Right cardiac atrium (tissue), 5 donors: Measurements from ENCODE around the gene ATAD3C. TPM values are rescaled to one million over a fixed set of nuclear protein-coding genes. Genes with fewer than 3 reads are reported as not detected.
"Not testable (repeated sequence)": the region's sequence is repeated elsewhere in the genome, so short reads cannot be mapped to it uniquely, and the experiment has no call there.

Experiments used
- ATAC-seq, 2 donors: fragments of 200-7000 bp; cut with Tn5 transposase; one replicate each; pipeline versions ENCODE4 v1.8.0 to v1.9.1; 2020; ENCODE audit warnings: moderate library complexity in 2 of 2, mild to moderate bottlenecking in 1 of 2
- DNase-seq, 3 donors: peaks; one replicate each; pipeline ENCODE4 v3.0.0-alpha.2; 2020
- H3K27ac ChIP-seq: one replicate; pipeline ENCODE4 v1.5.1; 2013; ENCODE audit warnings: mild to moderate bottlenecking, low read length, control low read depth, moderate library complexity
- H3K27me3 ChIP-seq: one replicate; pipeline ENCODE4 v1.6.1; 2013; ENCODE audit not compliant: control insufficient read depth, insufficient read depth
- H3K4me1 ChIP-seq: one replicate; pipeline ENCODE4 v1.6.1; 2013; ENCODE audit warnings: low read length; ENCODE audit not compliant: control insufficient read depth, insufficient read depth
- H3K4me3 ChIP-seq: one replicate; pipeline ENCODE4 v1.5.1; 2013; ENCODE audit warnings: low read length, control low read depth
- H3K9me3 ChIP-seq: one replicate; pipeline ENCODE4 v1.6.1; 2013; ENCODE audit warnings: low read length; ENCODE audit not compliant: control insufficient read depth
- WGBS: extraction: QIAGEN DNeasy Blood & Tissue Kit; methylation state at CpG from one replicate; pipeline ENCODE4 v1.1.7; 2013; 5-methylcytosine and 5-hydroxymethylcytosine counted together
- intact Hi-C, 4 donors: fragments of 100-400 bp; cut with DNase I; formaldehyde crosslinking; loops; one replicate each; pipeline versions ENCODE4 v1.11.0 to v1.14.0; 2022 to 2023
- polyA plus RNA-seq: library from polyadenylated mRNA; stranded (reverse); fragments of 200-250 nt; gene quantifications from one replicate; pipeline ENCODE4 v1.2.3, GENCODE V29; 2013
- total RNA-seq, 4 donors: library from RNA; stranded (reverse); fragmentation: NEBNext Ultra II Directional; extraction: Animal tissue kit (Norgen Biotek cat#: 25700); gene quantifications; one replicate each; pipeline ENCODE4 v1.2.1, GENCODE V29; 2021
- donor health status: healthy with polysubstance abuse.
- donor health status: DM: no; HTN: yes; CAD: no.
- donor health status: DM: no; HTN: no; CAD: no.
- donor health status: DM: no; HTN: yes; CAD: no; lungs with severe emphysema.
- donor health status: DM: yes; HTN: yes; CAD: no.

Gene ATAD3C
- total and polyA plus RNA-seq, 5 donors: 0.52 to 3.4 (median 1.5) TPM

- ATAC-seq: no peak
- Histone ChIP-seq H3K27me3 (no peaks in the 10 kb centered on the region), H3K27ac (no peak overlapping the region), H3K9me3 (no peaks in the 10 kb centered on the region), H3K4me1 (no peaks in the 10 kb centered on the region), H3K4me3 (no peak overlapping the region)
- intact Hi-C loops: no loop called here
- WGBS: 81% methylated on average over 7 of the region's 7 CpGs
- peak in 1 of 3 donors; percentile 5 for DNase-seq
Observed at GRCh38 chr1:1463312-1463711, 13.8 kb downstream of the ATAD3C start.

- peak in 2 of 3 donors; percentile 37 to 51 for DNase-seq
- WGBS: 84% methylated on average over 39 of the region's 44 CpGs
- ATAC-seq, H3K9me3 ChIP-seq, H3K27ac ChIP-seq, intact Hi-C loops, H3K4me1 ChIP-seq, H3K27me3 ChIP-seq, H3K4me3 ChIP-seq: not testable (repeated sequence)
Observed at GRCh38 chr1:1468196-1468985, 18.9 kb downstream of the ATAD3C start.

GRCh38 chr1:1470626-1471388, 21.3 kb downstream of the ATAD3C start:
- DNase-seq (peak in 1 of 3 donors; percentile 38), ATAC-seq (no peak)
- intact Hi-C loops: no loop called here
- H3K9me3 ChIP-seq: no peaks in the 10 kb centered on the region
- 17% methylated on average over 16 of the region's 16 CpGs for WGBS
- no peaks in the 10 kb centered on the region for H3K27me3 ChIP-seq
- no peak overlapping the region for H3K27ac ChIP-seq
- peaks cover 3% of the 10 kb centered on the region for H3K4me1 ChIP-seq
- H3K4me3 ChIP-seq: peak overlapping the region; percentile 93

- Histone ChIP-seq H3K27ac (peak within 1 kb of the TSS; percentile 71), H3K4me1 (peaks cover 3% of the 10 kb centered on the region), H3K4me3 (peak within 1 kb of the TSS; percentile 93), H3K9me3 (no peaks in the 10 kb centered on the region), H3K27me3 (no peaks in the 10 kb centered on the region)
- intact Hi-C loops: no loop called here
- DNase-seq (peak; percentile 88 to 98 (median 98)), ATAC-seq (peak; percentile 98)
- under 1% methylated on average over 87 of the region's 87 CpGs for WGBS
Observed at GRCh38 chr1:1471389-1472052, 22.0 kb downstream of the ATAD3C start, which contains the start of gene ATAD3B. ATAD3B (plus strand) TSS chr1:1471765; CDS start chr1:1471885, 120 bp downstream.

GRCh38 chr1:1472053-1472876, 22.8 kb downstream of the ATAD3C start:
- intact Hi-C loops, H3K4me1 ChIP-seq, H3K9me3 ChIP-seq, H3K27ac ChIP-seq, H3K27me3 ChIP-seq: not testable (repeated sequence)
- DNase-seq (peak in 1 of 3 donors; percentile 40), ATAC-seq (peak in 1 of 2 donors; percentile 10)
- peak overlapping the region; percentile 93 for H3K4me3 ChIP-seq
- 4% methylated on average over 48 of the region's 65 CpGs for WGBS

GRCh38 chr1:1476011-1476410, 26.5 kb downstream of the ATAD3C start:
- H3K27ac ChIP-seq, intact Hi-C loops, DNase-seq, H3K9me3 ChIP-seq, H3K27me3 ChIP-seq, ATAC-seq, H3K4me3 ChIP-seq, H3K4me1 ChIP-seq: not testable (repeated sequence)
- WGBS: 74% methylated on average over 15 of the region's 17 CpGs

- ATAC-seq (no peak), DNase-seq (no peak)
- Histone ChIP-seq H3K27me3 (no peaks in the 10 kb centered on the region), H3K27ac (no peak overlapping the region), H3K4me3 (no peak overlapping the region), H3K4me1 (no peaks in the 10 kb centered on the region), H3K9me3 (no peaks in the 10 kb centered on the region)
- intact Hi-C loops: no loop called here
- WGBS: 94% methylated on average over 22 of the region's 22 CpGs
Observed at GRCh38 chr1:1477206-1477605, 27.7 kb downstream of the ATAD3C start.

GRCh38 chr1:1479547-1480487, 30.3 kb downstream of the ATAD3C start:
- intact Hi-C loops: no loop called here
- H3K4me1 ChIP-seq: no peaks in the 10 kb centered on the region
- ATAC-seq (no peak), DNase-seq (no peak)
- H3K27ac ChIP-seq: no peak overlapping the region
- WGBS: 93% methylated on average over 42 of the region's 42 CpGs
- no peaks in the 10 kb centered on the region for H3K27me3 ChIP-seq
- no peaks in the 10 kb centered on the region for H3K9me3 ChIP-seq
- H3K4me3 ChIP-seq: no peak overlapping the region

GRCh38 chr1:1480488-1480867, 31.0 kb downstream of the ATAD3C start:
- H3K9me3 ChIP-seq, intact Hi-C loops, H3K27ac ChIP-seq, H3K4me1 ChIP-seq, H3K4me3 ChIP-seq, H3K27me3 ChIP-seq, DNase-seq, ATAC-seq: not testable (repeated sequence)
- 95% methylated on average over 16 of the region's 16 CpGs for WGBS
